GDM1 (cell line): ENCODE results near the gene ATP10A.

Experiments used
- DNase-seq: peaks from one replicate; lab custom pipeline; 2025; lab: John Stamatoyannopoulos, UW

Gene ATP10A

DNA sequence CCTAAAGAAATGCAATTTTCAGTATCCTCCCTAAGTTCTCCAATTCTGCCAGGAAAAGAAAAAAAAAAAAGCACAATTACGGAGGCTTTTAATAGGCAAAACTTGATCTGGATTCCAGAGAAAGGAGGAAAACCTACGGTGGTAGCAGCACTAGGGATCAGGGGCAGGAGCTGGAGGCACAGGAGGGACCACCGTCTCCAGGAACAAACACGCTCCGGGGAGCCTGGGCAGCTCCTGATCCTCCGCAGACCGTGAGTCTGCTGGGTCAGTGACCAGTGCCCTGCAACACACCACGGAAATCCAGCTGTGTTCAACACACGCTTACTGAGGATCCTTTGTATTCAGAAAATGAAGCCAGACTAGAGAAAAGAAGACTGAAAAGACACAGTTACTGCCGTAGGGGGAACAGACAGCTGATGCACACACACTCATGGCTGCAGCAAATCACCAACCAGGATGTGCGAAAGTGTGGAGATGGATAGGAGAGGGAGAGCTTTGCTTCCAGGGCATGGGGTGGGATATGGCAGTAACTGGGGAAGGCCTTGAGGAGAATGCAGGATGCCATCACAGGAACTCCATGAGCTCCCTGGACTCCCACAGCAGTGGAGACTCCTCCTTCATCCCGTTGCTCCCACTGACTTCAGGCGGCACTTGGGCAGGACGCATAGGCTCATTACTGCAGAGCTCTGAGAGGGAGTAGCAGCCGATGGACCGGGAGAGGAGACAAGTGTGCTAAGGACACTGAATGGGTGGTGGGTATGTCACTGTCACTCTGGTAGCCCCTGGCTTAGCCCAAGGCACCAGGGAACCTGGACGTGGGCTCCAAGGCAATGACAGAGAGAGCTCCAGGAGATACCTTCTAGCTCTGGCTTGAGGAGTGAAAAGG, 167.0 kb downstream of the ATP10A start:
- DNase-seq: no peak

DNA sequence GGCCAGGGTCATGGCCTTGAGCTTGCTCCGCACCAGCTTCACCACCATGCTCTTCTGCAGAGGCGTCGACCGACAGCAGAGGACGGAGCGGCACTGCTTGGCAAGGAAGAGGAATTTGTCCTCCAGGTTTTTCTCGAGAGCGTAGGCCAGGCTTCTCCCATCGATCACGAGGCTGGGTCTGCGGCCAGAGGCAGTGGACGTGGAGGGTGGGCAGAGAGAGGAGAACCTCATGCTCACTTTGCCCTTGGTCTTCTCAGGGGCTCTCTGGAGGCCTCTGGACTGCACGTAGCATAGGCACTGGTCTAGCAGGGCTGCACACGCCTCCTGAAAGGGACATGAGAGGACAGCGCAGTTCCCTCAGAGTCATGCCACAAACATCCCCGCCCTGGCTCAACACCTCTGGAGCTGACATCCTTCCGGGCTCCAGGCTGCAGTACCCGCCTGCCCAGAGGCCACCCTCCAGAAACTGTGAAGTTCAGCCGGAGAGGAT, 168.3 kb downstream of the ATP10A start:
- no peak for DNase-seq

DNA sequence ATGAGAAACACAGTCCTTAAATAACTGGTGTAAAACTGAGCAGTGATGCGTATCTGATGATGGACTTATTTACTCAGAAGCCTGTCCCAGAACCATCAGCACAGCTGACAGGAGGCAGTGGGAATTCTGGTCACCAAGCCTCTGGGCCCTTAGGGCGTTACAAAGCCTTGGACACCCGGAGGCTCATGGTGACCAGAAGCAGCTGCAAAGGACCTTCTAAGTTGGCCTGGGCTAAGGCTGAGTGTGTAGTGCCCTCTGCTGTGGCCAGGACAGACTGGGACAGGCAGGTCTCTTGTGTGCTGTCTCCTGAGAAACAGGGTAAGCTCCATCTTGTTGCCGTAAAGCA, 168.9 kb downstream of the ATP10A start:
- DNase-seq: no peak

DNA sequence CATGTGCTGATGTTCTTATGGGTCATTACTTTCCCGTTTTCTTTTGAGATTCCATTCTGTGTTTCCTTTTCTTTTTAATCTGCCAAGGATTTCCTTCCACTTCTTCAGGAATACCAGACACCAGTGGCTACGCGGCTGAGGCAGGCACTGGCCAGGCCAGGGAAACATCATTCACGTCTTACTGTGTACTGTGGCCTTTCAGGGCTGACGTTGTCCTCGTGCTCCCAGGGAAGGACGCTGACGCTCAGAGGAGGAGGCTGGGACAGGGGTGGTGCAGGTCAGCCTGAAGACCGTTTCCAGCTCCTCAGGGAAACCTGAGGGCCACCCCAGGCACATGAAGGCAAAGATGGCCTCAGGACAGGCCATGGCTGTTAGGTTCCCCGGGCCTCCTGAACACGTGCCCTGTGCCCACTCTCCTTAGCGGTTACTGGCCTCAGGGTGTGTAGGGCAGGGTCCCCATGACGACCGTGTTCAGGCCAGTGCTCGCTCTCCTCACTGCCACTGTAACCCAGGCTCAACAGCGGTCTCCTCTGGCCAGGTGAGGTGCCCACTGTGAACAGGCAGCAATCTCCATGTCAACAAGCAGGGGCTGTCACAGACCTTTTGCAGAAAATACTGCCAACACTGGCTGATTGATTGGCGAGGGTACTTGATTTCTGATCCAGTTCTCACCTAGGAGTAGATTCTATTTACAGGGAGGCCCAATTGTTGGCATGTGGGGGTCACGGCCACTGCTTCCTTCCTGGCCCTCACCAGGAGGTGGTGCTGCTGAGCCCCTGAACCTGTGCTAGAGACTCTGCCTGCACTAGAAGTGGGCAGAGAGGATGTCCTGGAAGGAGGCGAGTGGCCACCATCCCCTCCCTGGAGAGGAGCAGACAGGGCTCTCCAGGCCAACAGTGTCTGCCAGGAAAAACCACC, 169.5 kb downstream of the ATP10A start:
- DNase-seq: no peak

DNA sequence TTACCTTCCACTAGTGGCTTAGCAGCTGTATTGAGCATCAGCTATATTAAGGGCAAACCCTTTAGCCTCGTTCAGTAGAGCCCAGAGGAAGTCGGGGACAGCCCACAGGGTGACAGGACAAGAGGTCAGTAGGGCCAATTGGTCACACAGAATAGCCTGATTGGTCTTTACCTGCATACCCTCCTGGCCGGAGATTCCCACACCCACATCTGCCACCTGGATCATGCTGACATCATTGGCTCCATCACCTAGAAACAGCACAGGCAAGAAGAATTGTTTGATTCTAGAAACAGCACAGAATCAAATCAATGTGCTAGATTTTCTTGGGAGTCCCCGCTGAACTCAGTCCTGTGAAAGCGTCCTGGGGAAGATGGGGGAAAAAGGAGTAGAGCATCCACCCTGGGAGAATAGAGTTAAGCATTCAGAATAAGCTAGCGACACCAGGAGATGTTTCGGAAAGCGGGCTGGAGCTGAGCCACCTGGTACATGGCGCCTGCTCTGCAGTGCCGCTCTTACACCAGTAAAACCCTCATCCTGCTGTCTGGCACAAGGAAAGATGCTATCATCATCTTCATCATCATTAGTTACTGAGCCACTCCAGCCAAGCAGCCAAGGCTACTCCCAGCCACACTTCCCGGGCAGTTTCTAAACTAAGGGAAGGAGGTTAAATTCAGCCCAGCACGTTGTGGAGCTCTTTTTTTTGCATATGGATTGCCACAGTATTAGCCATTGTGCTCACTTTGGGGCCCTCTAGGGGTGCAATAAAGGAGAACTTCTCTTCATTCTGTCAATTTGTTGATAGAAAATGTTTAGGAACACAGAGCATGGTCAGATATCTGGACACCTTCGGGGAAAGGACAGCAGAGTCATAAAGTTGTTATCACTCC, 171.3 kb downstream of the ATP10A start:
- no peak for DNase-seq

DNA sequence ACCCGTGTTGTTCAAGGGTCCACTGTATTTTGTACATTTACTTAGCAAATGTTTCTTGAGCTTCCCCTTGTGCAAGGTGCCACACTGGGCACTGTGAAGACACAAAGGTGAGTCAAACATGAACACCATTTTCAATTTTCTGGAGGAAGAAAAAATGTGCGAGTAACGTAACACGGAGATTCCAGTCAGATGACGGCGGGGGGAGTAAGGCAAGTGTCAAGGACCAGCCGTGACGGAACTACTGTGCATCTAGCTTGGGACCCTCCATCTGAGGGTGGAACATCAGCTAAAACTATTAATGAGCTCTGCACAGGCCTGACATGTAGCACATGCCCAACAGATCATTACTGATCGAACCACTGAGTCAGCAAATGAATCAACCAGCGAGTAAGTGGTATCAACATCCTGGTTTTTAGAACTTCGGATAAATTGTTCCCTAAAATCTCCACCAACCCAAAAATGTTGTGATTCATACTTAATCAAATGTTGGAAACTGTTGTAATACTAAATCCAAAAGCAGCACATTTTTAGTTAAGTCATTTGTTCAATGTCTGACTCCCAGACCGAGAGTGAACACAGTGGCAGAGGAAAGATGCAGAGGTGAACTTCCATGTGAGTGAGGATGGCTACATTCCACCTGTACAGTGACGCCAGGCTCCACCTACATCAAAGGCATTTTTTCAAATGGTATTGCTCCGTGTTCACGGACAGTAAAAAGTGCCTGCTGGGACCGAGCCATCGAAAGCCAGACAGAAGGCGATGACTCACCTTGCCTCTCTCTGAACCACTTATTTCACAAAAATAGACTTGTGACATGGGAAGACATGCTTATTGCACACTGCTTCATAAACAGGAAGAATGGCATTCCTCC, 172.2 kb downstream of the ATP10A start:
- DNase-seq: no peak

DNA sequence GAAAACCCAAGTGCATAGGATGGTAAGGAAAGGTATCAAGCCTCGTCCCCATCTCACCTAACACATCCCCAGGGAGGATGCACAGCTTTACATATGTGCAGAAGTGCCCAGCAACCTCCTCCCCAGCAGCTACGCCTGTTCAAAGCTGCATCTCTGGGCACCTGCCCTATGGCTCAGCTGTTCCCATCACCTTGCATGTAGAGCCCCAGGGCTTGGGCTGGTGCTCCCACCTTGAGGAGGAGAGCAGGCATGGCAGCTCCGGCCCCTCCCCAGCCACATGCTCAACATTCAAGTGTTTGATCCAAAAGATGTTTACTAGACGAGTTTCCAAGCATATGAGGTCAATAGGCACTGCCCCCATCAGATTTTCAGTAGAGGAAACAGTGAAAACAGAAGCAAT, 173.5 kb downstream of the ATP10A start:
- no peak for DNase-seq

DNA sequence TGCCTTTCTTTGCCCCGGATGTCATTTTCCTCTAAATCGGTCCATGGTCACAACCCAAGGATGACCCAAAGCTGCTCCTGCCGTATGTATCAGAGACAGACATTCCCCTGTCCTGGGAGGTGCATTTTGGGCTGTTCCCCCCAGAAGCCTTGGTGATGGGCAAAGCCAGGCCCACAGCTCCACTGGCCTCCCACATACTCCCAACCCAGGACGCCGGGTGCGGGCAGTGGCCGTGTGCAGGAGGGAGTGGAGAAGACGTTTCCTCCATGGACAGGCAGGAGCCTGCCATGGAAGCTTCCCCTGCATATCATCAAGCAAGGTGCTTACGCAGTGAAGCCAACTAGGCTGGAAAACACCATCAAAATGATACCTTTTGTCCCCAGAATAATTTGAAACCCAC, 175.0 kb downstream of the ATP10A start:
- no peak for DNase-seq

DNA sequence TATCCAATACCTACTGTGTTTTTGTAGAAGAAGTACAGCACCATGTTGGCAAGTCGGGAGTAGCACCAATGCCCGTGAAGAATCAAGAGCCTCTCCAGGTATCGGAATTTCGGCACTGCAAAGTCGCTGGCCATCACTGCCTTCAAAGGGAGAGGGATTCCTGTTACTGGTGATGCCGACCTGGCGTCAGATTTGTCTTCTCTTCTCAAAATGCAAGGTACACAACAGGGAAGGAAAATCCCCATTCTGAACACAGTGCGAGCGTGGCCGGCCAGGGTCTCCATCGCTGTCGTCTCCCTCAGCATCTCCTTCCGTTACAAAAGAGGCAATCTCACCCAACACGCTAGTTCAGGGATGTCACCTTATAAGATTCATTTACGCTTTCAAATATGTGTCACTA, 175.4 kb downstream of the ATP10A start:
- no peak for DNase-seq

DNA sequence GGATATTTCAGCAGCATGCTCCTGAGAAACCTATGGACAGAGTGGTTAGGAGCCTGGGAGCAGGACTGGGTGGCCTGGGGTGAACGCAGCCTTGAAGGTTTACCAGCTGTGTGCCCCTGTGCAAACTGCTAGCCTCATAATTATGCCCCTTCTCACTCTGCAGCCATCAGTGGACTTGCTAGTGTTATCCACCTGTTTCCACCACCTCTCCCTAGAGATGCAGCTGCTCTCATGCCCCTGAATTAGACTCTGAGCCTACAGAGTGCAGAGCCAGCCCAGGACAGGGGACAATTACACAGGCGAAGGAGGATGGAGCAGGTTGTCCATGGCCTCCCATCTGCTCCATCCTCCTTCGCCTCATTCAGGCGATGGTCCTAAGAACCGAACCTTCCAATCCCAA, 175.9 kb downstream of the ATP10A start:
- DNase-seq: no peak

DNA sequence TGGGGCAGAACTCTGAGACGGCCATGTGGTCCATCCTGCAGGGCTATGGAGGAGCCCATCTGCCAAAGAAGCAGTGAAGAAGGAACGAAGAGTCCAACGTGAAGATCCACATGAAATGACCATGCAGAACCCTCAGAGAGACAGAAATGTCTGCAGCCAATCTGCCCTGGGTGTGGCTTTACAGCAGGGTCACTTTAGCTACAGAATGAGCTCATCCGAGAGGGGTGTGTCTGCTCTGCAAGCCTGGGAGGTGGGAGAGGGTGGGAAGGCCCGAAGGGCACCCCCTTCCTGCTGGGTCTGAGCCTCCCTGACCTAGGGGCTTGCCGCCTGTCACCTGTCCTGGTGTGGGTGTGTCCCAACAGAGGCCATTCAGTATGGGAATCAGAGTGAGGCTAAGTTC, 176.3 kb downstream of the ATP10A start:
- no peak for DNase-seq

DNA sequence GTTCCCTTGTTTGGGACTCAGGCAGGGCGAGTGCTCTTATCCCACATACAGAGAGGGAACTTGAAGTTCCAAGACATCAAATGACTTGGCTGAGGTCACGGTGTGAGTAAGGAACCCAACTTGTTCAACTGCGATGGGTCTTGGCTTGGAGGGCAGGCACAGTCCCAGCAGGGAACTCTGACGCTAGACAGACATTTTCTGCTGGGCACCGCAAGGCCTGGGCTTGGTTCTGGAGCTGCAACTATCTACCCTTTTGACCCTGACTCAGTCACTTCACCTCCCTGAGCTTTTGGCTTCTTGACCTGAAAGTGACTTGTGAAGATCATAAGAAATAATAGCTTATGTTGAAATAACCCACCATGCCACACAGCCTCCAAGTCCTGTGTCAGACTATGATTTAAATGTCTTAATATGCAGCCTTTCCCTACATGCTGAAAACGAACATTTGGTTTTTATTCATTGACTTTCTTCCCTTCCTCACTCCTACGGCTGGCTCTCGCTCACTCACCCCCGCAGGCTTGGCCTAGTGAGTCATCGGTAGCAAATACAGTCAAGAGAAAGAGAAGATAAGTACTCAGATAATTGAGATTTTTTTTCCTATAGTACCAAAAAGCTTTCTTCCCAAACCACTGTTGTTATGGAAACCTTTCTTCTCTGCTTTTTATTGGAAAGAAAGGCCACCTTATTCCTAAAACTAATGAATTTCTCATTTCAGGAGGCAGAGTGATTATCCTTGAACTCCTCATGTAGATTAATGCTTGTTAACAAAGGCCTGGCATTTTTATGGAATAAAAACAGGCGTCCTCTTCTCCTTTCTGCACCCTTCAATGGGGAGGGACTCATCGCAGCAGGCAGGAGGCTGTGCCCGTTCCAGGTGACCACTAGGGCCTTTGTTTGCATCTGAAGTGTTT, 178.4 kb downstream of the ATP10A start:
- DNase-seq: no peak

DNA sequence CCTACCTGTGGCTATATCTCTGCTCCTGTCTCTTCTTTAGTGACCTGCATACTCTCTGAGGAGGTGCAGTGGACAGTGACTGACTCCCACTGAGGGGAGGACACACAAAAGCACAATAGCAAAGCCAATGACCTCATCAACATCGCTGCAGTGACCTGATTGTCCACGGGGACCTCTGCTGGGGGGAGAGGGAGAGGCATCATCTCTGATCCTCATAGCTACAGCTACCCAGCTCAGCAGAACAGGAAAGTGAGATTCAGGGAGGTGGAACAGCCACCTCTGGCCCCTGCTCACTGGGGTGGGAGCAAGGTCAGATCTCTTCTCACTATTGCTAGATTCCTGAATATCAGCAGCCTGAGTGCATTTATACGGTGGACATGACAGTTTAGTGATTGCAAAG, 179.2 kb downstream of the ATP10A start:
- no peak for DNase-seq

DNA sequence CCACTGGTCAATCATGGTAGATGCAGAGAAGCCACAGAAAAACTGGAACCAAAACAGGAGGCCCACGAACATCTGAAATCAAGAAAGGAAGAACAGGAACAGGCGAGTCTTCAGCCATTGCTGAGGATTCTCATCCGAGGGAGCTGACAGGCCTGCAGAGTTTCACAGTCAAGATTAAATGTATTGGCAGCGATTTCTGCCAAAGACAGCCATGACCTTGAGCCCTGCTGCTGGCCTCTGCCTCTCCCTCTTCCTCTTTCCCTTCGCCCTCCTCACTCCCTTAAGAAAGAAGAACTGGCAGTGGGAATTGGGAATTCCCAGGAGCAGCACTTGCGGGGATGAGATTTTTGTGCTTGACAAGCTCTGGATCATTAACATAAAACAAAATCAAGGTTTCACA, 179.7 kb downstream of the ATP10A start:
- no peak for DNase-seq

DNA sequence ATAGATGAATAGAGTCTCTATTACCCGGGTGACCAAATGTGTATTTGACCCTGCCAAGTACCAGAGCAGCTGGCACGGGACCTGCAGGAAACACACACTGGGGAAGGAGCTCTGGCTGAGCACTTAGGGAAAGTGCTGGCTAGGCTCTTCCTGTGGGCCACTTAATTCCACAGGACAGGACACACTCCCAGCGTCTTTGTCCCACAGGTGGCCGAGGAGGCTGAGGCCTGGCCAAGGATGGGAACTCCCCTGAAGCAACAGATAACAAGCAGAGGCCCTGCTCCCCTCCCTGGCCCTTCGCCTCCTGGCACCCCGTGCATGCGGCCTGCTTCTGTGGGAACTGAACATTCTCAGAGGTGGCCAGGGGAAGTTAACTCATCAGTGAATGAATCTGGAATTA, 180.8 kb downstream of the ATP10A start:
- no peak for DNase-seq

DNA sequence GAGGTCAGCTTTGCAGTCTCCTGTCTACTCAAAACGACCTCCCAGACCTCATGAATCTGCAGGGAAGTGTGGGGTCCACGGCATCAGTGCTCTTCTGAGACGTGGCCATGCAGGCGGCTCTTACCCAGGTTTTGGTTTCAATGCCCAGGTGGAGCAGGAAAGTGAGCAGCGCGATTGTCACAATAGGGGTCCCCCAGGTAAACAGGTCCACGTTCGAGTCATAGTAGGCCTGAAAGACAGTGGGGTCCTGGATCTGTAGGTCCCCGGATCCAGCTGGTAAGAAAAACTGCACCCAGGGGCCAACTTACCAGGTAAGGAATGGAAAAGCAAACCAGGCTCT, 182.5 kb downstream of the ATP10A start:
- DNase-seq: no peak

DNA sequence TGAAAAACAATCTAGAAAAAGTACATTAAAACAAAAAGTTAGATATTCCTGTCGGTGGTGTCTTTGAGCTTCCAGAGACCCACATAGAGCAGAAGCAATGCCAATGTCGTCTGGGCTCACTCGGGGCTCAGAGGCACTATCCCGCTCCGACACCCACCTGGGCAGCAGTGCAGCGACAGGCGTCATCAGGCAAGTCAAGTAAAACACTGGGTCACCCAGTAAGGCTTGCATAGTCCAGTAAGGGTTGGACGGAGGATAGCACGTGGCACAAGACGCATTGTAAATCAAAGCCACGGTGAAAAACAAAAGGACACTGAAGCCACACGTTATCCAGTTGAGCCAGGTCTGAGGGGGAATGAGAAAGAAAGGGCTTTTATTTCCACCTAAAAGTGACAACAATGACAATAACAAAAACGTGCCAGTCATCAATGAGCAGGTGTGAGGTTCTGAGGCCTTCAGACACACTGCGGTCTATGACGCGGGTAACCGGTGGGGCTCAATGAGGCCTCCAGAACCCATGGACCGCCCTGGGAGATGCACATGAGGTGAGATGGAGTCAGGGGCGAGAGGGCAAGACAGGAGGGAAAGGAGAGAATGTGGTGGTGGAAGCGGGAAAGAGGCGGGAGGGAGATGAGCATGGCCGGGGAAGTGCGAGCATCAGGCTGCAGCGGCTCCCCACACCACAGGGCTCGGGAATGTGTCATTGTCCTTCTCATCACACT, 183.0 kb downstream of the ATP10A start:
- no peak for DNase-seq

DNA sequence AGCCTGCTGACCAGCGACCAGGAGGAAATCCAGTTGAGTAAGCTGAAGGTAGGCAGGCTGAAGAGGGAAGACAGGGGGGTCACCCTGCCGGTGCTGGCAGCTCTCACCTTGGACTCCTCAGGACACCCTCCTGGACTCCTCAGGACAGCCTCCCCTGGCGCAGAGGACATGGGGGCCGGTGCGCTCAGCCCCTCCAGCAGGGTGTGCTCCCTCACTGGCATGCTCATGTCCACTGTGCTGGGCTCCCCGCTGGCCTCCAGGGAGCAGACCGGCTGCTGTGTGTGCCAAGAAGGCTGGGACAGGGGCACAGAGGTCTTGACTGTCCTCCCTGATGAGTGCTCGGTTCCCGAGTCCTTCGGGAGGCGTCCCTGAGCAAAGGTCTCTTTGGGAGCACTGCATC, 183.6 kb downstream of the ATP10A start:
- no peak for DNase-seq

DNA sequence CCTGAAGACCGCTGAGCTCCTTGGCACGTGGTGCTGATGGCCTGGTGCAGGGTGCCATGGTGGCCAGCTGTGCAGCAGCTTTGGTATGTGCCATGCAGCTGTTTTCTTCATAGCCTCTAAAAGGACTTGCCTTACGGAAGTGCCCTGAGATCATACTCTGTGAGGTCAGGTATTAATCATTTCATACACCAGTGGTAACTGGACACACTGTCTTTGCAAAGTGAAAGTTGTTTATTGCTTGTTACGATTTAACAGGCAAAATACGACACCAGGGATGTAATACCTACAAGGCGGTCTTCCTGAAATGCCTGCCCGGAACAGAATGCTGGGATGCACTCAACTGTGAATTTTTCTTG, 184.6 kb downstream of the ATP10A start:
- DNase-seq: no peak
